T-cell (primary cell): ENCODE results near the gene ATE1. TPM values are rescaled to one million over a fixed set of nuclear protein-coding genes. Genes with fewer than 3 reads are reported as not detected.

ENCODE experiments used
- ATAC-seq, 4 experiments: fragments of 200-7000 bp in 3 of 4; fragments of 150-1000 bp in 1 of 4; cut with Tn5 transposase; replicated peaks in 1 of 4; 1 replicate in 3 of 4; 2 replicates in 1 of 4; pipeline ENCODE4 v1.10.0; 2021; ENCODE audit warnings: moderate library complexity in 3 of 4, mild to moderate bottlenecking in 2 of 4, moderate number of reproducible peaks in 1 of 4
- CTCF ChIA-PET, 2 donors: fragments of 300-600 bp; sonication (Branson Sonifier 250); formaldehyde crosslinking; loops; one replicate each; lab custom pipeline; 2022; ENCODE audit warnings: antibody characterized with exemption in 2 of 2; lab: Charles Lee
- POLR2A ChIA-PET, 2 donors: fragments of 300-600 bp; sonication (Branson Sonifier 250); formaldehyde crosslinking; loops; one replicate each; lab custom pipeline; 2022; ENCODE audit warnings: antibody characterized with exemption in 2 of 2; lab: Charles Lee
- DNase-seq, 35 experiments: peaks; one replicate each; pipeline versions ENCODE4 v3.0.0 to v3.0.0-alpha.2; 2013 to 2023
- H3K27ac ChIP-seq: one replicate; pipeline ENCODE4 v1.5.1; 2013; ENCODE audit warnings: low read length
- H3K27me3 ChIP-seq, 2 experiments: replicated peaks in 1 of 2; 1 replicate in 1 of 2; 2 replicates in 1 of 2; pipeline versions ENCODE4 v1.6.1 to v1.7.0; 2013; ENCODE audit warnings: low read length in 1 of 2, mixed read lengths in 1 of 2; ENCODE audit not compliant: control insufficient read depth in 2 of 2, insufficient read depth in 2 of 2; ENCODE audit errors: extremely low read depth in 1 of 2
- H3K36me3 ChIP-seq, 2 donors: 1 replicate in 1 of 2; 2 replicates in 1 of 2; pipeline versions ENCODE4 v1.6.1 to v1.7.0; 2013; ENCODE audit warnings: low read length in 1 of 2; ENCODE audit not compliant: control insufficient read depth in 2 of 2, insufficient read depth in 1 of 2; ENCODE audit errors: extremely low read depth in 1 of 2
- H3K4me1 ChIP-seq, 2 experiments: 1 replicate in 1 of 2; 2 replicates in 1 of 2; pipeline versions ENCODE4 v1.6.1 to v1.7.0; 2013; ENCODE audit warnings: low read length in 2 of 2, mixed read lengths in 1 of 2; ENCODE audit not compliant: insufficient read depth in 2 of 2, control insufficient read depth in 1 of 2; ENCODE audit errors: extremely low read depth in 1 of 2
- H3K4me3 ChIP-seq, 2 donors: 1 replicate in 1 of 2; 2 replicates in 1 of 2; pipeline versions ENCODE4 v1.5.1 to v1.7.0; 2013; ENCODE audit warnings: mild to moderate bottlenecking in 2 of 2, low read length in 1 of 2, moderate library complexity in 1 of 2; ENCODE audit not compliant: control insufficient read depth in 1 of 2; ENCODE audit errors: extremely low read depth in 1 of 2
- H3K9me3 ChIP-seq: 2 replicates; pipeline ENCODE4 v1.7.0; 2013
- H3K27ac Mint-ChIP-seq, 2 donors: one replicate each; pipeline ENCODE4 v1.8.0; 2020 to 2021; ENCODE audit warnings: mild to moderate bottlenecking in 2 of 2, mixed read lengths in 2 of 2
- H3K27me3 Mint-ChIP-seq, 2 donors: one replicate each; pipeline ENCODE4 v1.8.0; 2021 to 2022; ENCODE audit warnings: mixed read lengths in 2 of 2
- H3K36me3 Mint-ChIP-seq: one replicate; pipeline ENCODE4 v1.8.0; 2021; ENCODE audit warnings: mixed read lengths
- H3K4me1 Mint-ChIP-seq, 3 donors: one replicate each; pipeline ENCODE4 v1.8.0; 2020 to 2022; ENCODE audit warnings: mixed read lengths in 3 of 3, mild to moderate bottlenecking in 1 of 3
- H3K4me3 Mint-ChIP-seq, 3 donors: one replicate each; pipeline ENCODE4 v1.8.0; 2020 to 2022; ENCODE audit warnings: mild to moderate bottlenecking in 3 of 3, mixed read lengths in 3 of 3, moderate library complexity in 3 of 3
- H3K9me3 Mint-ChIP-seq, 3 donors: one replicate each; pipeline ENCODE4 v1.8.0; 2020 to 2022; ENCODE audit warnings: mixed read lengths in 3 of 3
- WGBS: methylation state at CpG from one replicate; pipeline ENCODE4 v1.1.5; 2013; ENCODE audit warnings: missing lambda C conversion rate; ENCODE audit not compliant: insufficient coverage; 5-methylcytosine and 5-hydroxymethylcytosine counted together
- total RNA-seq, 35 experiments: library from RNA in 6 of 35; stranded (reverse) in 6 of 35; fragments of 120-200 nt in 1 of 35; gene quantifications; one replicate each; pipeline versions ENCODE4 v1.2.1 to v1.2.4 and lab custom pipeline; 2013 to 2026

The ATE1 gene
- total RNA-seq, 5 donors from 2014 or later (not counting 1 experiment from before 2014, with no cell fraction given): 18.6 to 28.9 (median 26.0) TPM

DNA sequence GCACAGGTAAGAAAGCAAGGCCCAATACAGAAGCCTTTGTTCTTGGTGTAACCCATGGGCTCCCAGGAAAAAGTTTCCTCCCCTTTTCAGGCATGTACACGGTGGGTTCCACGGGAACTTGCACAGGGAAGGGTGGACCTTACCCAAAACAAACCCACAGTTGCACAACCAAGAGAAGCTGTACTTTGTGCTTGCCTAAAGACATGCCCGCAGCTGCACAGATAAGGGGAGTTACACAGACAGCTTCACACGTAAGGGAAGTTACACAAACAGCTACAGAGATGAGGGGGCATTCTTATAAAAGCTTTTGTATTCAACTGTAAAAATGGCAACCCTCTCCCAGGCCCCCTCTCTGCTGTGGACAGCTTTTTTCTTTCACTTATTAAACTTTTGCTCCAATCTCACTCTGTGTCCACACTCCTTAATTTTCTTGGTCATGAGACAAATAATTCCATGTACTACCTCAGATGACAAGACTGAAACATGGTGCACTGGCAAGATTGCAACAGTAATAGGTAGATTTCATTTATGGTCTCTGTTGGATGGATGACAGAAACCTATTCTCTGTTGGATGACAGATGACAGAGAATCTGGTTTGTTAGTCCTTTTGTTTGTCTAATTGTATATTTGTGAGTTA is 72.9 kb downstream of the ATE1 start:
- POLR2A ChIA-PET: no interaction called here
- Mint-ChIP-seq H3K9me3 (peaks cover 0 to 7% (median 3%) of the 10 kb centered on the region in 3 donors), H3K27me3 (no peaks in the 10 kb centered on the region), H3K4me1 (peaks cover 0 to 4% (median 0%) of the 10 kb centered on the region in 3 donors), H3K36me3 (peaks cover 51% of the 10 kb centered on the region), H3K4me3 (no peak overlapping the region), H3K27ac (no peak overlapping the region)
- no peak overlapping the region for H3K27ac ChIP-seq
- H3K9me3 ChIP-seq: no peaks in the 10 kb centered on the region
- 100% methylated on average over 1 of the region's 4 CpGs for WGBS
- no peaks in the 10 kb centered on the region for H3K36me3 ChIP-seq
- CTCF ChIA-PET: no interaction called here
- H3K4me1 ChIP-seq: no peaks in the 10 kb centered on the region
- no peaks in the 10 kb centered on the region for H3K27me3 ChIP-seq
- DNase-seq (no peak), ATAC-seq (no peak)
- H3K4me3 ChIP-seq: no peak overlapping the region

DNA sequence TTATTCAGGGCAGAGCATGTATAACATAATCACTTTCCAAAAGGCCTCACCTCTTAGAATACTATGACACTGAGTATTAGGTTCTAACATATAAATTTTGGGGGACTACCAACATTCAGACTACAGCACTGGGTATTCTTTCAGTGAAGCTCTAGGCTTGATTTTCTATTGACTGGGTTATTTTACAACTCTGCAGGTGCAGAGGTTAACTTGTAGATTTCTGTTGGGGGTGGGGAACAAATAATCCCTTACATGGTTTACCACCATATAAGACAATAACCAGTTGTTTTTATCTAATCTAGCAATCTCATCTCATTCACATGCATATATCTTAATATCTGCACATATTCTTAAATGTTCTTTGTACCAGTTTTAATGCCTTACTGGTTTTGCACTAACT is 73.9 kb downstream of the ATE1 start:
- Histone ChIP-seq H3K27ac (no peak overlapping the region), H3K9me3 (no peaks in the 10 kb centered on the region), H3K4me1 (no peaks in the 10 kb centered on the region), H3K27me3 (no peaks in the 10 kb centered on the region), H3K36me3 (peaks cover 0 to 4% of the 10 kb centered on the region in 2 donors), H3K4me3 (no peak overlapping the region)
- H3K27ac Mint-ChIP-seq: no peak overlapping the region
- CTCF ChIA-PET: no interaction called here
- H3K4me3 Mint-ChIP-seq: no peak overlapping the region
- POLR2A ChIA-PET: no interaction called here
- no peaks in the 10 kb centered on the region for H3K27me3 Mint-ChIP-seq
- ATAC-seq: no peak
- peaks cover 0 to 7% (median 3%) of the 10 kb centered on the region in 3 donors for H3K9me3 Mint-ChIP-seq
- peaks cover 59% of the 10 kb centered on the region for H3K36me3 Mint-ChIP-seq
- DNase-seq: no peak
- peaks cover 0 to 4% (median 0%) of the 10 kb centered on the region in 3 donors for H3K4me1 Mint-ChIP-seq

DNA sequence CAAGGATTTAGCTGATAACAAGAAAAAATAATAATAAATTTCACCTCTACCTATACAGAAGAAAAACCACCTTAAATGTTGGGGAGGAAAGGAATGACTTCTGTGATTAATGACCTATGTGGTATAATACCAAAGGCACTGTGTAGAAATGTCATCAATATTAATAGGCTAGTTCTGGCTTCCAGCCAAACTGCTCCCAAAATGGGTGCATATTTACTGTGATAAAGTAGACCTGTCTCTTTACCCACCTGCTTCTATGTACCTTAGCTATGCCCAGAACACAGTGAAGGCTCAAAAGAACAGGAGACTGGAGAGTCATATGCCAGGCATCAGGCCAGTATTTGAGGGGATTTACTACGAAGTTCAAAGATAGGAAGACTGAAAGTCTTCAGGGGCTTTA is 76.0 kb downstream of the ATE1 start:
- H3K36me3 Mint-ChIP-seq: peaks cover 49% of the 10 kb centered on the region
- ChIA-PET POLR2A (no interaction called here), CTCF (no interaction called here)
- H3K27ac ChIP-seq: no peak overlapping the region
- no peaks in the 10 kb centered on the region for H3K4me1 ChIP-seq
- no peak for ATAC-seq
- no peak overlapping the region for H3K27ac Mint-ChIP-seq
- H3K27me3 ChIP-seq: no peaks in the 10 kb centered on the region
- peaks cover 0 to 7% of the 10 kb centered on the region in 2 donors for H3K36me3 ChIP-seq
- no peak overlapping the region for H3K4me3 ChIP-seq
- no peaks in the 10 kb centered on the region for H3K9me3 Mint-ChIP-seq
- no peak for DNase-seq
- no peak overlapping the region for H3K4me3 Mint-ChIP-seq
- no peaks in the 10 kb centered on the region for H3K27me3 Mint-ChIP-seq
- no peaks in the 10 kb centered on the region for H3K9me3 ChIP-seq
- no CpG with 5 or more reads among the region's 1 CpG for WGBS
- H3K4me1 Mint-ChIP-seq: peaks cover 0 to 4% (median 0%) of the 10 kb centered on the region in 3 donors

DNA sequence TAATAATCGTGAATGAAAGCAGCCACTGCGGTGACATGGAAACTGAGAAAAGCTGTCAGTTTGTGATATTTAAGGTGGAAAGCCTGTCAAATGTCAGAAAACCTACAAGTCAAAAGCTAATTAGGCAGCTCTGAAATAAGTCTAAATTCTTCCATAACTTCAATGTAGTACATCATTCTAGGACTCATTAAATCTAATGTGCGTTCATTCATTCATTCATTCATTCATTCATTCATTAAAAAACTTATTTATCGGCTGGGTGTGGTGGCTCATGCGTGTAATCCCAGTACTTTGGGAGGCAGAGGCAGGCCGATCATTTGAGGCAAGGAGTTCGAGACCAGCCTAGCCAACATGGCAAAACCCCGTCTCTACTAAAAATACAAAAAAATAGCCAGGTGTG is 79.7 kb downstream of the ATE1 start:
- DNase-seq (no peak), ATAC-seq (no peak)
- H3K9me3 Mint-ChIP-seq: peaks cover 5 to 15% (median 9%) of the 10 kb centered on the region in 3 donors
- no peak overlapping the region for H3K27ac ChIP-seq
- no peaks in the 10 kb centered on the region for H3K4me1 ChIP-seq
- H3K27me3 Mint-ChIP-seq: no peaks in the 10 kb centered on the region
- peaks cover 0 to 10% of the 10 kb centered on the region in 2 donors for H3K36me3 ChIP-seq
- H3K27ac Mint-ChIP-seq: no peak overlapping the region
- H3K4me3 ChIP-seq: no peak overlapping the region
- no peaks in the 10 kb centered on the region for H3K9me3 ChIP-seq
- H3K36me3 Mint-ChIP-seq: peaks cover 62% of the 10 kb centered on the region
- ChIA-PET CTCF (no interaction called here), POLR2A (no interaction called here)
- no peak overlapping the region for H3K4me3 Mint-ChIP-seq
- peaks cover 0 to 5% (median 4%) of the 10 kb centered on the region in 3 donors for H3K4me1 Mint-ChIP-seq
- H3K27me3 ChIP-seq: no peaks in the 10 kb centered on the region
- WGBS: 79% methylated on average over 2 of the region's 8 CpGs

DNA sequence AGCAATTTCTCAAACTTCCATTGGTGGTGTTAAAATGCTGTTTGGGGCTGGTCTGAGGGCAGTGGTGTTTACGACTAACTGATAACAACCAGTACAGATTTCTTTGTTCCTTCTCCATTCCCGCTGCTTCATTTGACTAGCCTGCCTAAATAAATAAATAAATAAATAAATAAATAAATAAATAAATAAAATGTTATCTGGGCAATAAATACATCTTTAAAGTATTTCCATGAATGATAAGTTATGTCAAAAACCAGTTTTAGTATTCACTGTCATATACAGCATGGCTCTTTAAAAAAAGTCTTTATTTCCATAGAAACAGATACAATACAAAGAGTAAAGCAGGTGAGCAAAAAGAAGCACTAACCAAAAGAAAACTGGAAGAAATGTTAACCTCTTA is 81.3 kb downstream of the ATE1 start:
- no peak overlapping the region for H3K4me3 Mint-ChIP-seq
- H3K36me3 ChIP-seq: peaks cover 0 to 10% of the 10 kb centered on the region in 2 donors
- DNase-seq: no peak
- ChIA-PET CTCF (no interaction called here), POLR2A (no interaction called here)
- no peak overlapping the region for H3K4me3 ChIP-seq
- H3K27me3 Mint-ChIP-seq: no peaks in the 10 kb centered on the region
- H3K9me3 Mint-ChIP-seq: peaks cover 5 to 15% (median 9%) of the 10 kb centered on the region in 3 donors
- no peaks in the 10 kb centered on the region for H3K9me3 ChIP-seq
- H3K27ac Mint-ChIP-seq: no peak overlapping the region
- H3K27me3 ChIP-seq: no peaks in the 10 kb centered on the region
- no peak overlapping the region for H3K27ac ChIP-seq
- H3K4me1 Mint-ChIP-seq: peaks cover 5 to 14% (median 6%) of the 10 kb centered on the region in 3 donors
- H3K36me3 Mint-ChIP-seq: peaks cover 60% of the 10 kb centered on the region
- WGBS: no CpG with 5 or more reads among the region's 2 CpGs
- no peaks in the 10 kb centered on the region for H3K4me1 ChIP-seq
- no peak for ATAC-seq

DNA sequence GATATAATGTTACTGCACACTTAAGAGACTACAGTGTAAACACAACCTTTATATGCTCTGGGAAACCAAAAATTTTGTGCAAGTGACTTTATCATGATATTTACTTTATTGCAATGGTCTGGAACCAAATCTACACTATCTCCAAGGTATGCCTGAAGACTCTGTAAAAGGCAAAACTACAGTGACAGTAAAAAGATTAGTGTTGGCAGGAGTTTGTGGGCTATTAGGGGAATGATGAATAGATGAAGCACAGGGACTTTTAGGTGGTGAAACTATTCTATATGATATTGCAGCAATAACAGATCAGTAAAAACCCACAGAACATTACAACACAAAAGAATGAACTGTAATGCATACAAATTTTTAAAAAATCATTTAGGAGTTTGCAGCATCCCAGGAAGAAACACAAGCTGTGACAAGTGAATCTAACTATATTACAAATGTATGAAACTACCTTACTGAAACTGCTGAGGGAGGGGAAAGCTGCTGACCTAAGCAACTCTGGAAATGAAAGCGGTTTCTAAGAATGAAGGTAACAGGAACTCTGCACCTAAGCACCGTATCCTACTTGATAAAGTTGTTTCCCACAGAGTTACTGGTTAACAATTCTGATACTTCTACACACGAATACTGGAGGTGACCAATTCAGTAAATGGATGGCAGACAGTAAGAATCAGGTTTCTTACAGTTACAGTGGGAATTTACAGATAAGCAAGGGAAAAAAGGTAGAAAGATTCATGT is 82.6 kb downstream of the ATE1 start:
- no peak overlapping the region for H3K27ac ChIP-seq
- H3K36me3 ChIP-seq: peaks cover 0 to 10% of the 10 kb centered on the region in 2 donors
- no CpG with 5 or more reads among the region's 3 CpGs for WGBS
- no peaks in the 10 kb centered on the region for H3K9me3 ChIP-seq
- peaks cover 5 to 16% (median 6%) of the 10 kb centered on the region in 3 donors for H3K4me1 Mint-ChIP-seq
- H3K4me1 ChIP-seq: no peaks in the 10 kb centered on the region
- no peak overlapping the region for H3K27ac Mint-ChIP-seq
- CTCF ChIA-PET: no interaction called here
- ATAC-seq (no peak), DNase-seq (no peak)
- H3K36me3 Mint-ChIP-seq: peaks cover 57% of the 10 kb centered on the region
- H3K4me3 Mint-ChIP-seq: no peak overlapping the region
- H3K27me3 ChIP-seq: no peaks in the 10 kb centered on the region
- POLR2A ChIA-PET: no interaction called here
- H3K9me3 Mint-ChIP-seq: peaks cover 5 to 15% (median 9%) of the 10 kb centered on the region in 3 donors
- H3K4me3 ChIP-seq: no peak overlapping the region
- no peaks in the 10 kb centered on the region for H3K27me3 Mint-ChIP-seq
